Natural killer cell (primary cell): ENCODE measurements around the gene LIMK1. TPM values are rescaled to one million over a fixed set of nuclear protein-coding genes. Genes with fewer than 3 reads are reported as not detected.

ENCODE experiments used
- ATAC-seq, 3 donors: fragments of 150-1000 bp in 2 of 3; fragments of 200-7000 bp in 1 of 3; cut with Tn5 transposase; 1 replicate in 1 of 3; 2 replicates in 2 of 3; pipeline ENCODE4 v1.10.0; 2021; ENCODE audit warnings: mild to moderate bottlenecking in 2 of 3, moderate library complexity in 2 of 3
- DNase-seq, 2 donors: peaks; one replicate each; pipeline versions ENCODE4 v3.0.0 to v3.0.0-alpha.2; 2013 to 2021; ENCODE audit warnings: mixed read lengths in 1 of 2
- H3K27ac ChIP-seq: one replicate; pipeline ENCODE4 v1.5.1; 2013; ENCODE audit warnings: mild to moderate bottlenecking, low read length
- H3K27me3 ChIP-seq: one replicate; pipeline ENCODE4 v1.6.1; 2013; ENCODE audit warnings: low read length; ENCODE audit not compliant: control insufficient read depth, insufficient read depth
- H3K36me3 ChIP-seq: one replicate; pipeline ENCODE4 v1.6.1; 2013; ENCODE audit warnings: low read length; ENCODE audit not compliant: control insufficient read depth, insufficient read depth
- H3K4me1 ChIP-seq: one replicate; pipeline ENCODE4 v1.6.1; 2013; ENCODE audit warnings: low read length; ENCODE audit not compliant: control insufficient read depth, insufficient read depth
- H3K4me3 ChIP-seq: one replicate; pipeline ENCODE4 v1.5.1; 2013; ENCODE audit warnings: low read length
- H3K9me3 ChIP-seq: one replicate; pipeline ENCODE4 v1.6.1; 2013; ENCODE audit warnings: low read length; ENCODE audit not compliant: control insufficient read depth, insufficient read depth
- H3K27ac Mint-ChIP-seq, 2 donors: one replicate each; pipeline ENCODE4 v1.8.0; 2022; ENCODE audit warnings: mild to moderate bottlenecking in 2 of 2, mixed read lengths in 2 of 2, moderate library complexity in 1 of 2
- H3K27me3 Mint-ChIP-seq, 2 donors: one replicate each; pipeline ENCODE4 v1.8.0; 2022; ENCODE audit warnings: low read depth in 2 of 2, mixed read lengths in 2 of 2
- H3K36me3 Mint-ChIP-seq: one replicate; pipeline ENCODE4 v1.8.0; 2022; ENCODE audit warnings: mixed read lengths
- H3K4me1 Mint-ChIP-seq, 2 donors: one replicate each; pipeline ENCODE4 v1.8.0; 2022; ENCODE audit warnings: mixed read lengths in 2 of 2
- H3K4me3 Mint-ChIP-seq: one replicate; pipeline ENCODE4 v1.8.0; 2022; ENCODE audit warnings: mild to moderate bottlenecking, moderate library complexity, mixed read lengths
- H3K9me3 Mint-ChIP-seq, 2 donors: one replicate each; pipeline ENCODE4 v1.8.0; 2022; ENCODE audit warnings: mixed read lengths in 2 of 2
- WGBS: methylation state at CpG from one replicate; pipeline ENCODE4 v1.1.7; 2013; ENCODE audit warnings: missing lambda C conversion rate; ENCODE audit not compliant: insufficient coverage; 5-methylcytosine and 5-hydroxymethylcytosine counted together
- intact Hi-C: fragments of 100-400 bp; cut with micrococcal nuclease; formaldehyde crosslinking; loops from one replicate; pipeline ENCODE4 v1.14.2; 2022
- total RNA-seq, 4 donors: library from RNA; stranded (reverse); fragments of 120-200 nt in 1 of 4; gene quantifications; one replicate each; pipeline versions ENCODE4 v1.2.3 to v1.2.4, GENCODE V29; 2013 to 2022
- TF ChIP-seq, protein P1 (sequence below): fragments of 200-600 bp; IDR thresholded peaks from one replicate; pipeline ENCODE4 v1.8.0; 2022; ENCODE audit warnings: antibody characterized with exemption

LIMK1 gene
- total RNA-seq, 3 donors from 2014 or later (not counting 1 experiment from before 2014, with no cell fraction given), result 54.0 to 66.0 (median 55.0) TPM

DNA sequence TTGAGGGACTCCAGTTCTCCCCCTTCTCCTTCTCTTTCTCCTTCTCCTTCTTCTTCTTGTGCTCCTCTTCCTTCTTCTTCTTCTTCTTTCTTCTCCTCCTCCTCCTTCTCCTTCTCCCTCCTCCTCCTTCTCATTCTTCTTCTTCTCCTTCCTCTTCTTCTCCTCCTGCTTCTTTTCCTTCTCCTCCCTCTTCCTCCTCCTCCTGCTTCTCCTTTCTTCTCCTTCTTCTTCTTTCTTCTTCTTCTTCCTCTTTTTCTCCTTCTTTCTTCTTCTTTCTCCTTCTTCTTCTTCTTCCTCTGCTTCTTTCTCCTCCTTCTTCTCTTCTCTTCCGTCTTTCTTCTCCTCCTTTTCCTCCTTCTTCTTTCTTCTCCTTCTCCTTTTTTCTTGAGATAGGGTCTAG, 25.6 kb upstream of the LIMK1 start:
- no peak for DNase-seq
- Histone ChIP-seq H3K4me1 (peaks cover 21% of the 10 kb centered on the region), H3K27ac (no peak overlapping the region), H3K36me3 (no peaks in the 10 kb centered on the region), H3K27me3 (no peaks in the 10 kb centered on the region), H3K9me3 (no peaks in the 10 kb centered on the region), H3K4me3 (no peak overlapping the region)
- Mint-ChIP-seq H3K27me3 (peaks cover 0 to 3% of the 10 kb centered on the region in 2 donors), H3K4me3 (no peak overlapping the region), H3K27ac (peak overlapping the region in 1 of 2 donors; percentile 43), H3K4me1 (peaks cover 8 to 18% of the 10 kb centered on the region in 2 donors), H3K9me3 (no peaks in the 10 kb centered on the region), H3K36me3 (no peaks in the 10 kb centered on the region)
- WGBS, result 80% methylated on average over 1 of the region's 1 CpG
- TF ChIP-seq, protein P1, sequence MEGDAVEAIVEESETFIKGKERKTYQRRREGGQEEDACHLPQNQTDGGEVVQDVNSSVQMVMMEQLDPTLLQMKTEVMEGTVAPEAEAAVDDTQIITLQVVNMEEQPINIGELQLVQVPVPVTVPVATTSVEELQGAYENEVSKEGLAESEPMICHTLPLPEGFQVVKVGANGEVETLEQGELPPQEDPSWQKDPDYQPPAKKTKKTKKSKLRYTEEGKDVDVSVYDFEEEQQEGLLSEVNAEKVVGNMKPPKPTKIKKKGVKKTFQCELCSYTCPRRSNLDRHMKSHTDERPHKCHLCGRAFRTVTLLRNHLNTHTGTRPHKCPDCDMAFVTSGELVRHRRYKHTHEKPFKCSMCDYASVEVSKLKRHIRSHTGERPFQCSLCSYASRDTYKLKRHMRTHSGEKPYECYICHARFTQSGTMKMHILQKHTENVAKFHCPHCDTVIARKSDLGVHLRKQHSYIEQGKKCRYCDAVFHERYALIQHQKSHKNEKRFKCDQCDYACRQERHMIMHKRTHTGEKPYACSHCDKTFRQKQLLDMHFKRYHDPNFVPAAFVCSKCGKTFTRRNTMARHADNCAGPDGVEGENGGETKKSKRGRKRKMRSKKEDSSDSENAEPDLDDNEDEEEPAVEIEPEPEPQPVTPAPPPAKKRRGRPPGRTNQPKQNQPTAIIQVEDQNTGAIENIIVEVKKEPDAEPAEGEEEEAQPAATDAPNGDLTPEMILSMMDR, result no peak
- intact Hi-C loops, result no loop called here
- ATAC-seq, result no peak

DNA sequence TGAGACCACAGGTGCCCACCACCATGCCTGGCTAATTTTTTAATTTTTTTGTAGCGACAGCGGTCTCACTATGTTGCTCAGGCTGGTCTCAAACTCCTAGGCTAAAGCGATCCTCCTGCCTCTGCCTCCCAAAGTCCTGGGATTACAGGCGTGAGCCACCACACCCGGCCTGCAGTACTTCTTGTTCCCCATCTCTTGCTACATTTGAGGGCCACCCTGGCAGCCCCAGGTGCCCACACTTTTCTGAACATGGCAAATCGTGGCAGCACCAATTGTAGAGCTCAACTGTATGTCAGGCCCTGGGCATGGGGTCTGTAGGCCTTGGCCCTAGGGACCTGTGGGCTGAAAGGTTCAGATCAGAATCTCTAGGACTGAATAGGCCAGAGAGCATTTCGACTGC, 25.1 kb upstream of the LIMK1 start:
- Histone ChIP-seq H3K36me3 (no peaks in the 10 kb centered on the region), H3K27me3 (no peaks in the 10 kb centered on the region), H3K27ac (no peak overlapping the region), H3K4me1 (peaks cover 21% of the 10 kb centered on the region), H3K9me3 (no peaks in the 10 kb centered on the region), H3K4me3 (no peak overlapping the region)
- peak overlapping the region in 1 of 2 donors; percentile 43 for H3K27ac Mint-ChIP-seq
- no peak overlapping the region for H3K4me3 Mint-ChIP-seq
- DNase-seq (no peak), ATAC-seq (no peak)
- no peaks in the 10 kb centered on the region for H3K36me3 Mint-ChIP-seq
- TF ChIP-seq, protein P1, result no peak
- WGBS, result 86% methylated on average over 7 of the region's 7 CpGs
- peaks cover 0 to 3% of the 10 kb centered on the region in 2 donors for H3K27me3 Mint-ChIP-seq
- intact Hi-C loops, result no loop called here
- H3K9me3 Mint-ChIP-seq, result no peaks in the 10 kb centered on the region
- peaks cover 8 to 18% of the 10 kb centered on the region in 2 donors for H3K4me1 Mint-ChIP-seq

DNA sequence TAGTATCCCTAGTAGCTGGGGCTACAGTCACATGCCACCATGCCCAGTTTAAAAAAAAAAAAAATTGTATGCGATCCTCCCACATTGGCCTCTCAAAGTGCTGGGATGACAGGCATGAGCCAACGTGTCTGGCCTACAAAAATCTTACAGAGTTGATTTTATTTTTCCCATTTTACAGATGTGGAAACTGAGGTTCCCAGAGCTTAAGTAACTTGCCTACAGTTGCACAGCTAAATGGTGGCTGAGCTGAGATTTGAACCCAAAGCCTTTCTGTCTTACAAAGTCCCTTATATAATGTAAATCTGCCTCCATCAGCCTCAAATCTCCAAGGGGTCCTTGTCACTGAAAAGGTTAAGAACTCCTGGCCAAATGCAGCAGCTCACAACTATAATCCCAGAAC, 24.6 kb upstream of the LIMK1 start:
- Mint-ChIP-seq H3K9me3 (no peaks in the 10 kb centered on the region), H3K27ac (peak overlapping the region in 1 of 2 donors; percentile 100), H3K4me1 (peaks cover 8 to 18% of the 10 kb centered on the region in 2 donors), H3K27me3 (peaks cover 0 to 3% of the 10 kb centered on the region in 2 donors), H3K36me3 (no peaks in the 10 kb centered on the region), H3K4me3 (no peak overlapping the region)
- intact Hi-C loops, result no loop called here
- H3K27ac ChIP-seq, result no peak overlapping the region
- H3K9me3 ChIP-seq, result no peaks in the 10 kb centered on the region
- TF ChIP-seq, protein P1, result no peak
- peaks cover 21% of the 10 kb centered on the region for H3K4me1 ChIP-seq
- no peaks in the 10 kb centered on the region for H3K27me3 ChIP-seq
- no peak overlapping the region for H3K4me3 ChIP-seq
- no peak for ATAC-seq
- WGBS, result 71% methylated on average over 2 of the region's 2 CpGs
- no peaks in the 10 kb centered on the region for H3K36me3 ChIP-seq
- DNase-seq, result no peak
